Stimulated activated CD8-positive, alpha-beta memory T cell treated with anti-CD3 and anti-CD28 coated beads, Interleukin-12 subunit alpha, Interleukin-12 subunit beta, amount 100 ng/mL, for 24 hours (primary cell): ENCODE measurements around the gene TMEM205.
A peak's percentile ranks its signal among the peaks of the same experiment; 100 is the strongest.
"Not testable (repeated sequence)": the region's sequence is repeated elsewhere in the genome, so short reads cannot be mapped to it uniquely, and the experiment has no call there.

Source experiments
- DNase-seq: peaks from one replicate; pipeline ENCODE4 v3.0.0-alpha.2; 2020; ENCODE audit errors: extremely low read depth

TMEM205 gene

GRCh38 chr19:11346104-11346940 is at the start of gene TMEM205, which contains the start of gene CCDC159:
TMEM205 (minus strand) TSS chr19:11346268; CDS start chr19:11345619, 649 bp downstream.
CCDC159 (plus strand) TSS chr19:11346519; CDS start chr19:11346607, 88 bp downstream.
- DNase-seq = peak; percentile 98

GRCh38 chr19:11390933-11391680 is 45.0 kb upstream of the TMEM205 start:
- DNase-seq = no peak

- no peak for DNase-seq
Observed at GRCh38 chr19:11390359-11390758, 44.3 kb upstream of the TMEM205 start.

GRCh38 chr19:11387162-11388034 is 41.3 kb upstream of the TMEM205 start:
- no peak for DNase-seq

GRCh38 chr19:11384778-11385129 is 38.7 kb upstream of the TMEM205 start:
- no peak for DNase-seq

GRCh38 chr19:11383706-11384048 is 37.6 kb upstream of the TMEM205 start:
- DNase-seq = no peak

- no peak for DNase-seq
Observed at GRCh38 chr19:11382898-11383705, 37.0 kb upstream of the TMEM205 start.

- peak; percentile 82 for DNase-seq
Observed at GRCh38 chr19:11380653-11381537, 34.8 kb upstream of the TMEM205 start.

GRCh38 chr19:11379857-11380350 is 33.8 kb upstream of the TMEM205 start:
- DNase-seq = no peak

GRCh38 chr19:11379269-11379845 is 33.3 kb upstream of the TMEM205 start:
- DNase-seq = not testable (repeated sequence)

- DNase-seq = no peak
Observed at GRCh38 chr19:11378319-11379189, 32.5 kb upstream of the TMEM205 start.

- no peak for DNase-seq
Observed at GRCh38 chr19:11377756-11378155, 31.7 kb upstream of the TMEM205 start.

GRCh38 chr19:11377237-11377636 is 31.2 kb upstream of the TMEM205 start:
- DNase-seq = no peak

GRCh38 chr19:11375143-11375948 is 29.3 kb upstream of the TMEM205 start:
- no peak for DNase-seq

- DNase-seq = peak; percentile 92
Observed at GRCh38 chr19:11374433-11375142, 28.5 kb upstream of the TMEM205 start, which contains the start of gene SWSAP1. SWSAP1 (plus strand) TSS chr19:11374666; CDS start chr19:11374681, 15 bp downstream.

- no peak for DNase-seq
Observed at GRCh38 chr19:11373885-11374432, 27.9 kb upstream of the TMEM205 start.
